Heart left ventricle (tissue), 16 donors: Measurements from ENCODE around the gene NAA25. TPM values are rescaled to one million over a fixed set of nuclear protein-coding genes. Genes with fewer than 3 reads are reported as not detected.
"Not testable (repeated sequence)": the region's sequence is repeated elsewhere in the genome, so short reads cannot be mapped to it uniquely, and the experiment has no call there.

Source experiments
- ATAC-seq, 4 donors: fragments of 200-7000 bp; cut with Tn5 transposase; one replicate each; pipeline ENCODE4 v1.9.1; 2020 to 2022; ENCODE audit warnings: moderate library complexity in 4 of 4, mild to moderate bottlenecking in 3 of 4, moderate number of reproducible peaks in 1 of 4
- DNase-seq, 5 donors: peaks; one replicate each; pipeline ENCODE4 v3.0.0-alpha.2; 2020
- H3K27ac ChIP-seq, 12 donors: fragments of 200-600 bp; sonication (generic) in 4 of 12; one replicate each; pipeline versions ENCODE4 v1.5.0 to v1.8.0; 2016 to 2022; ENCODE audit warnings: mild to moderate bottlenecking in 2 of 12
- H3K27me3 ChIP-seq, 9 donors: fragments of 200-600 bp; sonication (generic) in 2 of 9; one replicate each; pipeline versions ENCODE4 v1.5.1 to v1.8.0; 2016 to 2022; ENCODE audit warnings: mild to moderate bottlenecking in 3 of 9
- H3K36me3 ChIP-seq, 9 donors: fragments of 200-600 bp; sonication (generic) in 2 of 9; one replicate each; pipeline versions ENCODE4 v1.5.0 to v1.8.0; 2018 to 2022; ENCODE audit warnings: mild to moderate bottlenecking in 2 of 9
- H3K4me1 ChIP-seq, 12 donors: fragments of 200-600 bp; sonication (generic) in 4 of 12; one replicate each; pipeline versions ENCODE4 v1.5.0 to v1.8.0; 2016 to 2022; ENCODE audit warnings: mild to moderate bottlenecking in 3 of 12
- H3K4me3 ChIP-seq, 12 donors: fragments of 200-600 bp; sonication (generic) in 4 of 12; one replicate each; pipeline versions ENCODE4 v1.5.0 to v1.8.0; 2017 to 2022; ENCODE audit warnings: mild to moderate bottlenecking in 9 of 12, moderate library complexity in 4 of 12
- H3K9me3 ChIP-seq, 12 donors: fragments of 200-600 bp; sonication (generic) in 4 of 12; one replicate each; pipeline versions ENCODE4 v1.5.0 to v1.8.0; 2016 to 2022; ENCODE audit warnings: mild to moderate bottlenecking in 1 of 12
- POLR2A ChIP-seq, 2 donors: fragments of 450-650 bp; IDR thresholded peaks; one replicate each; pipeline ENCODE4 v1.6.1; 2017; ENCODE audit warnings: antibody characterized with exemption in 2 of 2, mild to moderate bottlenecking in 2 of 2, moderate library complexity in 2 of 2
- WGBS, 4 donors: extraction: QIAGEN DNeasy Blood & Tissue Kit in 2 of 4; methylation state at CpG; one replicate each; pipeline versions ENCODE4 v1.1.5 to v1.1.7; 2013 to 2018; 5-methylcytosine and 5-hydroxymethylcytosine counted together
- intact Hi-C, 10 donors: fragments of 100-400 bp; cut with DNase I; formaldehyde crosslinking; loops; one replicate each; pipeline versions ENCODE4 v1.11.1 to v1.14.2; 2022
- polyA plus RNA-seq, 2 donors: library from polyadenylated mRNA; stranded (reverse); fragments of 200-250 nt; gene quantifications; one replicate each; pipeline ENCODE4 v1.2.3, GENCODE V29; 2013
- total RNA-seq, 9 donors: library from RNA; depleted of rRNA in 2 of 9; stranded (reverse); fragments of >200 nt in 2 of 9; fragmentation: NEBNext Ultra II Directional in 3 of 9; extraction: Animal tissue kit (Norgen Biotek cat#: 25700) in 3 of 9; gene quantifications; one replicate each; pipeline versions ENCODE4 v1.1.0 to v1.2.4, GENCODE V29; 2016 to 2023
- TF ChIP-seq, protein P1 (sequence below), 12 donors: fragments of 200-600 bp; sonication (generic) in 4 of 12; IDR thresholded peaks; one replicate each; pipeline versions ENCODE4 v1.5.0 to v1.8.0; 2018 to 2022; ENCODE audit warnings: antibody characterized with exemption in 12 of 12, mild to moderate bottlenecking in 5 of 12
- donor health status: ischemic (EF 13 %, LVEDD 7.1; RV severe dilation, severe dysfunction).
- donor health status: healthy with polysubstance abuse.
- donor health status: DM: no; HTN: yes; CAD: no.
- donor health status: DM: no; HTN: no; CAD: no.
- donor health status: ischemic (EF 25% LVEDD 6.9; RV normal size, moderate dysfunction).
- donor health status: ischemic (EF 25% LVEDD 5.7; RV mildly dilated, moderate dysfunction).
- donor health status: healthy.
- donor health status: DM: yes; HTN: yes; CAD: no.
- donor health status: ischemic (EF 35%, LVEDD 5.7; RV mildly dilated, moderate dysfunction).
- donor health status: nonischemic (EF 11% LVEDD 7.7; RV severe dilation, severe dysfunction).
- donor health status: DM: yes; HTN: yes; CAD: no.
- donor health status: PGD.
- donor health status: ischemic (EF 29% LVEDD 5.4; RV normal size, mild dysfunction).
- donor health status: nonischemic (EF 23%, LVEDD 6.1; RV moderate dilation, normal function).

The NAA25 gene
- total and polyA plus RNA-seq, 11 donors: 5.0 to 25.9 (median 14.4) TPM

DNA sequence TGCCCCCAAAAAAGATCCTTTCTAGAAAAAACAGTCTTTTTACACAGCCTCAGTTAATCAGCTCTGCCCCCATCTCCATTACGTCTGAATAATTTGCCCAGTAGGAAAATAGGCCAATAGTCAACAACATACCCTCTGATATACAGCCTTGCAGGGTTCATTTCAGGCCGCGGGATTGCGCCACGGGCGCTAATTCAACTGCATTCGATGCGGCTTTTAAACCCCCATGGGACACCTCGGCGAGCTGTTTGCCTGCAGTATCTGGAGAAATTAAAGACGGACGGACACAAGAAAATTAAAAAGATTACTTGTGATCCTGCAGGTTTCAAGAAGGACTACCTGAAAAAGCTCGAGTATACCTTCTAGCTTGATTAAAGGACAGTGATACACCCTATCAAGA lies 59.2 kb downstream of the NAA25 start:
- TF ChIP-seq POLR2A (IDR thresholded peaks at IDR 0.05): no peak
- TF ChIP-seq, protein P1, sequence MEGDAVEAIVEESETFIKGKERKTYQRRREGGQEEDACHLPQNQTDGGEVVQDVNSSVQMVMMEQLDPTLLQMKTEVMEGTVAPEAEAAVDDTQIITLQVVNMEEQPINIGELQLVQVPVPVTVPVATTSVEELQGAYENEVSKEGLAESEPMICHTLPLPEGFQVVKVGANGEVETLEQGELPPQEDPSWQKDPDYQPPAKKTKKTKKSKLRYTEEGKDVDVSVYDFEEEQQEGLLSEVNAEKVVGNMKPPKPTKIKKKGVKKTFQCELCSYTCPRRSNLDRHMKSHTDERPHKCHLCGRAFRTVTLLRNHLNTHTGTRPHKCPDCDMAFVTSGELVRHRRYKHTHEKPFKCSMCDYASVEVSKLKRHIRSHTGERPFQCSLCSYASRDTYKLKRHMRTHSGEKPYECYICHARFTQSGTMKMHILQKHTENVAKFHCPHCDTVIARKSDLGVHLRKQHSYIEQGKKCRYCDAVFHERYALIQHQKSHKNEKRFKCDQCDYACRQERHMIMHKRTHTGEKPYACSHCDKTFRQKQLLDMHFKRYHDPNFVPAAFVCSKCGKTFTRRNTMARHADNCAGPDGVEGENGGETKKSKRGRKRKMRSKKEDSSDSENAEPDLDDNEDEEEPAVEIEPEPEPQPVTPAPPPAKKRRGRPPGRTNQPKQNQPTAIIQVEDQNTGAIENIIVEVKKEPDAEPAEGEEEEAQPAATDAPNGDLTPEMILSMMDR (IDR thresholded peaks at IDR 0.05): no peak
- DNase-seq: no peak
- Histone ChIP-seq H3K27ac (peak overlapping the region in 1 of 12 donors; percentile 81), H3K4me1 (peaks cover 0 to 9% (median 0%) of the 10 kb centered on the region in 12 donors), H3K4me3 (no peak overlapping the region), H3K27me3 (no peaks in the 10 kb centered on the region), H3K9me3 (no peaks in the 10 kb centered on the region), H3K36me3 (peaks cover 0 to 100% (median 99%) of the 10 kb centered on the region in 9 donors)
- ATAC-seq: no peak
- intact Hi-C loops: loop anchor here in 2 of 10 donors (5.0 to 10.0 kb wide), 2 partner anchors 33 to 45 kb away; no protein-coding TSS in a partner anchor
- 94 to 96% (median 95%) methylated on average over 13 of the region's 13 CpGs for WGBS, 4 donors

DNA sequence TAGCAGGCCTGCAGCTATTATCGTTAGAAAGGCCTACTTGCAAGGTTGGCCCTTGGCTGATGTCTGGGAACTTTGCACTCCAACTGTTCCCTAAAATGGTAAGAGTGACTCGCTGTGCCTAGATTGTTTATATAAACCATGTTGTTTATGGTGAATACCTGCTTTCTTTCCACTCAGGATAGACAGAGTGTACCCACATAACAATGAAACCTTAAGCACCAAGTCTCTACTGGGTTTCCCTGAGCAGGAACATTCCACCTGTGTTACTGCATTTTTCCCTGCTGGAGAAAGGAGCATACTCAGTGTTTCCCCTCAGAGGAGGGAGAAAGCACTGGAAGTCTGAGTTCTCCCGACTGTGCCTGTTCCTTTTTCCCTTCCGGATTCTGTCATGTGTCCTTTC lies 62.6 kb downstream of the NAA25 start:
- Histone ChIP-seq H3K9me3 (no peaks in the 10 kb centered on the region), H3K4me3 (no peak overlapping the region), H3K4me1 (peaks cover 0 to 9% (median 0%) of the 10 kb centered on the region in 12 donors), H3K27me3 (no peaks in the 10 kb centered on the region), H3K27ac (peak overlapping the region in 1 of 12 donors; percentile 81), H3K36me3 (peaks cover 0 to 100% (median 99%) of the 10 kb centered on the region in 9 donors)
- ATAC-seq: peak in 1 of 4 donors; percentile 35
- intact Hi-C loops: loop anchor here in 2 of 10 donors (5.0 to 10.0 kb wide), 2 partner anchors 36 to 49 kb away; no protein-coding TSS in a partner anchor
- TF ChIP-seq POLR2A (IDR thresholded peaks at IDR 0.05): no peak
- TF ChIP-seq, protein P1 (IDR thresholded peaks at IDR 0.05): no peak
- WGBS, 4 donors: 69 to 80% (median 76%) methylated on average over 4 of the region's 4 CpGs
- no peak for DNase-seq

DNA sequence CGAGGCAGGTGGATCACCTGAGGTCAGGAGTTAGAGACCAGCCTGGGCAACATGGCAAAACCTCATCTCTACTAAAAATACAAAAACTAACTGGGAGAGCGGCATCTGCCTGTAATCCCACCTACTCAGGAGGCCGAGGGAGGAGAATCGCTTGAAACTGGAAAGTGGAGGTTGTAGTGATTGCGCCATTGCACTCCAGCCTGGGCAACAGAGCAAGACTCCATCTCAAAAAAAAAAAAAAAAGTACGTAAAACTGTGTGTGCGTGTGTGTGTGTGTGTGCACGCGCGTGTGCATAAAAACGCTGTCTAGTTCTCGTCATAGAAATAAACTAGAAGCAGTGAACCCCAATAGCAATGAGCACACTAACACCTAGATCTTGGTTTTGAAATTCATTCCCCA lies 72.0 kb downstream of the NAA25 start:
- ATAC-seq, DNase-seq, H3K4me3 ChIP-seq, H3K27me3 ChIP-seq, H3K27ac ChIP-seq, H3K4me1 ChIP-seq, H3K9me3 ChIP-seq: not testable (repeated sequence)
- 94 to 97% (median 96%) methylated on average over 12 of the region's 12 CpGs for WGBS, 4 donors
- H3K36me3 ChIP-seq: peaks cover 0 to 100% (median 99%) of the 10 kb centered on the region in 9 donors
- intact Hi-C loops: loop anchor here in 1 of 10 donors (5.0 kb wide), 1 partner anchor 36 kb away; no protein-coding TSS in a partner anchor

DNA sequence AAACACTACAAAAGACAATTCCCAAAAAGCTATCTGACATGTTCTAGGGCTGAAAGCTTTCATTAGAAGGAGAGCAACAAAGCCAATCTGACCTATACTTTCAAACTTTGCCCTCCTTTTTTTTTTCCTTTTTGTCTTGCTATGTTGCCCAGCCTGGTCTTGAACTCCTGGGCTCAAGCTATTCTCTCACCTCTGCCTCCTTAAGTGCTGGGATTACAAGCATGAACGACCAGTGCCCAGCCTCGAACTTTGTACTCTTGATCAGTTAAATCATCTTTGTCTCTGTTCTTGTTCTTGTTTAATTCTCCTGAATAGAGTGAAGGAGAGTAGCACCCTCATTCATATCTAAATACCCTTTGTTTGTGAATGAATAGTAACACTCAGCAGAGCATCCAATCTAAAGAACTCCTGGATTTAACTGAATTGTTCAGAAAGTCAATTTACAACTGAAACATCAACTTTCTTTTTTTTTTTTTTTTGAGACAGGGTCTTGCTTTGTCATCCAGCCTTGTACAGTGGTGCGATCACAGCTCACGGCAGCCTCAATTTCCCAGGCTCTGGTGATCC lies 73.3 kb downstream of the NAA25 start:
- 87 to 90% (median 88%) methylated on average over 4 of the region's 4 CpGs for WGBS, 4 donors
- TF ChIP-seq POLR2A (IDR thresholded peaks at IDR 0.05): no peak
- TF ChIP-seq, protein P1 (IDR thresholded peaks at IDR 0.05): no peak
- Histone ChIP-seq H3K9me3 (no peaks in the 10 kb centered on the region), H3K36me3 (peaks cover 0 to 100% (median 99%) of the 10 kb centered on the region in 9 donors), H3K27ac (no peak overlapping the region), H3K4me1 (no peaks in the 10 kb centered on the region), H3K4me3 (no peak overlapping the region), H3K27me3 (no peaks in the 10 kb centered on the region)
- intact Hi-C loops: loop anchor here in 1 of 10 donors (5.0 kb wide), 1 partner anchor 37 kb away; no protein-coding TSS in a partner anchor
- no peak for DNase-seq
- ATAC-seq: no peak
